Liver (tissue), 3 donors: ENCODE results near the gene FAM43B.
A peak's percentile ranks its signal among the peaks of the same experiment; 100 is the strongest.

Source experiments
- EGR1 ChIP-seq, 2 donors: IDR thresholded peaks; 2 replicates each; pipeline ENCODE4 v1.6.1; 2016 to 2018; ENCODE audit warnings: antibody characterized with exemption in 2 of 2, low read depth in 2 of 2
- GABPA ChIP-seq, 2 donors: IDR thresholded peaks in 1 of 2; conservative IDR thresholded peaks in 1 of 2; 2 replicates each; pipeline ENCODE4 v1.6.1; 2016; ENCODE audit warnings: antibody characterized with exemption in 2 of 2, mild to moderate bottlenecking in 1 of 2, moderate library complexity in 1 of 2
- JUND ChIP-seq, 2 donors: IDR thresholded peaks; 2 replicates each; pipeline ENCODE4 v1.6.1; 2016; ENCODE audit warnings: antibody characterized with exemption in 2 of 2
- SP1 ChIP-seq: IDR thresholded peaks from 2 replicates; pipeline ENCODE4 v1.6.1; 2018; ENCODE audit warnings: antibody characterized with exemption, mild to moderate bottlenecking
- TF ChIP-seq, protein P1 (sequence below): fragments of 150-350 bp; IDR thresholded peaks from 2 replicates; pipeline ENCODE4 v1.5.1; 2017; ENCODE audit warnings: improper control_type of control experiment, low read depth, low read length; ENCODE audit not compliant: missing input control
- TF ChIP-seq, protein P2 (sequence below): IDR thresholded peaks from 2 replicates; pipeline ENCODE4 v1.6.1; 2016; ENCODE audit warnings: antibody characterized with exemption
- donor health status: healthy.
- donor health status: healthy.

DNA sequence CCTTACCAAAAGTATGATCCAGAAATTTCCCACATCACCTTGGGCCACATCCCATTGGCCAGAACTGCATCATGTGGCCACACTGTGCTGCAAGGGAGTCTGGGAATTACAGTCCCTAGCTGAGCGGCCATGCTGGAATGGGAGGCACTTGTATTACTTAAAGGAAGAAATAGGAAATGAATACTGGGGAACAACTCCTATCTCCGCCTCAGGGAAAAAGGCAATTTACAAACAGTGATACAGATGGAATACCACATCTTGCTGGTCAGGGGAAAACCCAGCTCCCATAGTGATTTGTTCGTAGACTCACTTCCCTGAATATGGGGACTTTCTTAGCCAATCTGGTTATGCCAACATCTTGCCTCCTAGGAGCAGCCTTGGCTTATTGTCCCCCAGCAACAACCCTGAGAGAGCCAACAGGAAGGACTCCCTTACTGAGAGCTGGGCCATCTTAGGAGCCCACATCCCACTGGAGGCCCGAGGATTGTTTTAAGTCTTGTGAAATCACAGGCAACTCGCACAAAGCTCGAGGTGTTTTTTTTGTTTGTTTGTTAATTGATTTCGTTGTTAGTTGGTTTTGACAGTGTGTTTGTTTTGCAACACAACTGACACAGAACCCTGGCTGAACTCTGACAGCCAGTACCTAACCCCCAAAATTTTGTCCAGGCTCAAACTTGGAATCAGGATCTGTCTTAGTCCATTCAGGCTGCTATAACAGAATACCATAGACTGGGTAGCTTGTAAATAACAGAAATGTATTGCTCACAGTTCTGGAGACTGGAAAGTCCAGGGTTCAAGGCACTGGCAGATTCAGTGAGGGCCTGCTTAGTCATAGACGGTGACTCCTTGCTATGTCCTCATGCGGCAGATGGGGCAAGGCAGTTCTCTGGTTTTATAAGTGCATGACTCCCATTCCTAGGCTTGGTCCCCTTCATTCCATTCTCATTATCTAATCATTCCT lies 51.4 kb downstream of the FAM43B start:
- TF ChIP-seq, protein P1, sequence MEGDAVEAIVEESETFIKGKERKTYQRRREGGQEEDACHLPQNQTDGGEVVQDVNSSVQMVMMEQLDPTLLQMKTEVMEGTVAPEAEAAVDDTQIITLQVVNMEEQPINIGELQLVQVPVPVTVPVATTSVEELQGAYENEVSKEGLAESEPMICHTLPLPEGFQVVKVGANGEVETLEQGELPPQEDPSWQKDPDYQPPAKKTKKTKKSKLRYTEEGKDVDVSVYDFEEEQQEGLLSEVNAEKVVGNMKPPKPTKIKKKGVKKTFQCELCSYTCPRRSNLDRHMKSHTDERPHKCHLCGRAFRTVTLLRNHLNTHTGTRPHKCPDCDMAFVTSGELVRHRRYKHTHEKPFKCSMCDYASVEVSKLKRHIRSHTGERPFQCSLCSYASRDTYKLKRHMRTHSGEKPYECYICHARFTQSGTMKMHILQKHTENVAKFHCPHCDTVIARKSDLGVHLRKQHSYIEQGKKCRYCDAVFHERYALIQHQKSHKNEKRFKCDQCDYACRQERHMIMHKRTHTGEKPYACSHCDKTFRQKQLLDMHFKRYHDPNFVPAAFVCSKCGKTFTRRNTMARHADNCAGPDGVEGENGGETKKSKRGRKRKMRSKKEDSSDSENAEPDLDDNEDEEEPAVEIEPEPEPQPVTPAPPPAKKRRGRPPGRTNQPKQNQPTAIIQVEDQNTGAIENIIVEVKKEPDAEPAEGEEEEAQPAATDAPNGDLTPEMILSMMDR = no peak
- TF ChIP-seq, protein P2, sequence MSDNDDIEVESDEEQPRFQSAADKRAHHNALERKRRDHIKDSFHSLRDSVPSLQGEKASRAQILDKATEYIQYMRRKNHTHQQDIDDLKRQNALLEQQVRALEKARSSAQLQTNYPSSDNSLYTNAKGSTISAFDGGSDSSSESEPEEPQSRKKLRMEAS = peak; percentile 35
- TF ChIP-seq EGR1 (IDR thresholded peaks at IDR 0.05; ENCODE audit: low read depth in 2 of 2) (peak in 1 of 2 donors; percentile 24), GABPA (IDR thresholded peaks at IDR 0.05 in 1 of 2, conservative IDR thresholded peaks at IDR 0.05 in 1 of 2) (no peak), SP1 (peak; percentile 70), JUND (IDR thresholded peaks at IDR 0.05) (no peak)
